GM19372 (cell line): ENCODE data around the gene LRP10.
"Not testable (repeated sequence)": the region's sequence is repeated elsewhere in the genome, so short reads cannot be mapped to it uniquely, and the experiment has no call there.

Source experiments
- ATAC-seq: cut with Tn5 transposase; IDR thresholded peaks from one replicate; pipeline ENCODE4 v1.9.1; 2021; ENCODE audit warnings: mild to moderate bottlenecking, low read depth, moderate library complexity; ENCODE audit not compliant: unreplicated experiment

LRP10 gene

DNA sequence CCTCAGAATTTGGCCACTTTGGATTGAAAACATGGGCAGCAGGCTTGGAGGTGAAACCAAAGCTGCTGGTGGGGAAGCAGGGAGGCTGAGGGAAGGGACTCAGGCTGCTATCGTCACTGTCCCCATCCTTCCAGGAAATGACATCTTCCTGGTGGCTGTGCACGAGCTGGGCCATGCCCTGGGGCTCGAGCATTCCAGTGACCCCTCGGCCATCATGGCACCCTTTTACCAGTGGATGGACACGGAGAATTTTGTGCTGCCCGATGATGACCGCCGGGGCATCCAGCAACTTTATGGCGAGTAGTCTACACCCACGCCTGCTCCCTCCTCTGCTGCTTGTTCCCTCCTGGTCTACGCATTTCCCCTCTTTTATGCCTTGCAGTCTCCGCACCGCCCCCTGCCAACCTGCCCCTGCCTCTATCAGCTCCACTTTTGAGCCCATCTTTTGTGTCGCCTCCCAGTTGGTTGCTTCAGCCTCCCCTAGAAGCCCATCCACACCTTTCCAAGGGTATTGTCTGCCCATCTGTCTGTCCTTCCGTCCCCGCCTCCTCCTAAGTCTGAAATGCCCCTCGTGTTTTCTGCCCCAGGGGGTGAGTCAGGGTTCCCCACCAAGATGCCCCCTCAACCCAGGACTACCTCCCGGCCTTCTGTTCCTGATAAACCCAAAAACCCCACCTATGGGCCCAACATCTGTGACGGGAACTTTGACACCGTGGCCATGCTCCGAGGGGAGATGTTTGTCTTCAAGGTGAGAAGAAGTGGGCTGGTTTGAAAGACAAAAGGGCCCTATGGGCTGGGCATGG, 28.2 kb upstream of the LRP10 start:
- no peak for ATAC-seq

DNA sequence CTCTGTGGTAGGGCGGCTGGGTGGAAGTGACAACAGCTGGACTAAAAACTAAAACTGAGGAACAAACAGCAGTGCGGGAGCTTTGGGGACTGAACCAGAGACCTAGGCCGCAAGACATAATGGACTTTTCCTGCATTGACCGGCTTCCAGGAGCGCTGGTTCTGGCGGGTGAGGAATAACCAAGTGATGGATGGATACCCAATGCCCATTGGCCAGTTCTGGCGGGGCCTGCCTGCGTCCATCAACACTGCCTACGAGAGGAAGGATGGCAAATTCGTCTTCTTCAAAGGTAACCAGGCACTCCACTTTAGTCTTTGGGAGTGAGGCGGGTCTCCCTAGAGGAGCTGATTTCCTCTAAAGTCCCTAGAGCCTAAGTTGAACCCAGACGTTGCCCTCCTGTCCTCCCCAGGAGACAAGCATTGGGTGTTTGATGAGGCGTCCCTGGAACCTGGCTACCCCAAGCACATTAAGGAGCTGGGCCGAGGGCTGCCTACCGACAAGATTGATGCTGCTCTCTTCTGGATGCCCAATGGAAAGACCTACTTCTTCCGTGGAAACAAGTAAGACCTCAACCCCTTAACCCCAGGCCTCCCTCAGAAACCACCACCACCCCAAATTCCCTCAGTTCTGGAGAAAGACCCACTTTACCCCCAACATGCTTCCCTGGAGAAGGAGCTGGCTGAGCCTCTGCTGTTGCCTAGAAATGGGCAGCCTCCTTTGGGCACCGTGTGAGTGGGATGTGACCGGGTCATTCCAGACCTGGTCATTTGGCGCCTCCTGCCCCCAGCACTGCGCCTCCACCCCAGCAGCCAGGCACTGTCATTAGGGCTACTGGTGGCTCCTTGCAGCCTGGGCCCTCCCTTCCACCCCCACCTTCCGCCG, 27.1 kb upstream of the LRP10 start:
- no peak for ATAC-seq

DNA sequence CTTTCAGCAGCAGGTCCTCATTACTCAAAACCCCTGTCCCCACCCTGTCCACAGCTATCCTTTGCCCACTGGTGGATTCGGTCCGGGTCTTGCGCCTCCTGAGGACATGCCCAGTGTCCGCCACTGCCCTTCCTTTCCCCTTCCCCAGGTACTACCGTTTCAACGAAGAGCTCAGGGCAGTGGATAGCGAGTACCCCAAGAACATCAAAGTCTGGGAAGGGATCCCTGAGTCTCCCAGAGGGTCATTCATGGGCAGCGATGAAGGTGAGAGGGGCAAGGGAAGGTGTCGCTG, 26.5 kb upstream of the LRP10 start:
- no peak for ATAC-seq

- no peak for ATAC-seq
These were observed 25.5 kb upstream of the LRP10 start for GRCh38 chr14:22845821-22846625.

- ATAC-seq = no peak
These were observed 24.7 kb upstream of the LRP10 start for GRCh38 chr14:22846811-22847307.

GRCh38 chr14:22847661-22848341, 23.7 kb upstream of the LRP10 start:
- no peak for ATAC-seq

- no peak for ATAC-seq
These were observed 23.0 kb upstream of the LRP10 start for GRCh38 chr14:22848351-22849164.

DNA sequence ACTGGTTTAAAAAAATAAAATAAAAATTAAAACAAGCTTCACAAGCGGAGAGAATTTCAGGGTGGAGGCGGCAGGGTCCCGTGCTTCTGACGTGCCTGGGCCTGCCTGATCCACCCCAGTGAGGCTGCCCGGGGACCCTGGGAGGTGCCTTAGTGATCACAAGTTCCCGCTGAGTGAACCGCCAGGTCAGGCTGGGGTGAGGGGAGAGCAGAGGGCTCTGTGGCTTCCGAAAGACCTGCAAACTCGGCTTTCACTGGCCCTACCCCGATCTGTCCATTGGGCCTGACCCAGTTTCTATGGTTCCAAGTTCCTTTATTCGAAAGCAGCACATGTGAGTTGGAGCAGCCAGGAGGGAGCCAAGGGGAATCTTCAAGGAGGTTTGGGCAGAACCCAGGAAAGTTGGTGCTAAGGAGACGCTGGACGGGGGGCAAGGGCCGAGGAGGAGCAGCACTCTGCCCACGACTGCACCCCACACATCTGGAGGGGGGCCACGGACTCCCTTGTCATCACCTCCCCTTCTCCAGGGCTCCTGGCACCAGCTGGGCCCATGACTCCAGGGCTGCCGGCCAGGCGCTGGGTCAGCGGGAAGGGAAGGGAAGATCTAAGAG, 22.2 kb upstream of the LRP10 start:
- ATAC-seq = no peak

GRCh38 chr14:22850944-22851764, 20.4 kb upstream of the LRP10 start:
- no peak for ATAC-seq

- not testable (repeated sequence) for ATAC-seq
These were observed 19.4 kb upstream of the LRP10 start for GRCh38 chr14:22852178-22852577.

DNA sequence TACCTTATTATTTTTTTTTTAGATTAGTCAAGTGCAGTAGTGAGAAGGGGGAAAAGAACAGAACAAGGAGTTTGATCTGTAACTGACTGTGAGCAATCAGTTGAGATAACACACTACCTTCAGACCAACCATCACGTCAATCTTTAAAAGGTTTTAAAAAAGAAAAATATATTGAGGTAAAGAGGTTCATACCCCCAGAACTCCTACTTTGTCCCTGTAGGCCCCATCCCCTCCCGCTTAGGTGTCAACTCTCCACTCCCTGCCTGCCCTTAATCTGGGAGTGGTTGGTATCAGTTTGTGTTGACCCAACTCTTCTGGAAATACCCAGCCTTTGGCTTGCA, 19.0 kb upstream of the LRP10 start:
- ATAC-seq = no peak

- peak; percentile 75 for ATAC-seq
These were observed 18.4 kb upstream of the LRP10 start for GRCh38 chr14:22852940-22853767.

- ATAC-seq = not testable (repeated sequence)
These were observed 17.2 kb upstream of the LRP10 start for GRCh38 chr14:22854296-22854695.

DNA sequence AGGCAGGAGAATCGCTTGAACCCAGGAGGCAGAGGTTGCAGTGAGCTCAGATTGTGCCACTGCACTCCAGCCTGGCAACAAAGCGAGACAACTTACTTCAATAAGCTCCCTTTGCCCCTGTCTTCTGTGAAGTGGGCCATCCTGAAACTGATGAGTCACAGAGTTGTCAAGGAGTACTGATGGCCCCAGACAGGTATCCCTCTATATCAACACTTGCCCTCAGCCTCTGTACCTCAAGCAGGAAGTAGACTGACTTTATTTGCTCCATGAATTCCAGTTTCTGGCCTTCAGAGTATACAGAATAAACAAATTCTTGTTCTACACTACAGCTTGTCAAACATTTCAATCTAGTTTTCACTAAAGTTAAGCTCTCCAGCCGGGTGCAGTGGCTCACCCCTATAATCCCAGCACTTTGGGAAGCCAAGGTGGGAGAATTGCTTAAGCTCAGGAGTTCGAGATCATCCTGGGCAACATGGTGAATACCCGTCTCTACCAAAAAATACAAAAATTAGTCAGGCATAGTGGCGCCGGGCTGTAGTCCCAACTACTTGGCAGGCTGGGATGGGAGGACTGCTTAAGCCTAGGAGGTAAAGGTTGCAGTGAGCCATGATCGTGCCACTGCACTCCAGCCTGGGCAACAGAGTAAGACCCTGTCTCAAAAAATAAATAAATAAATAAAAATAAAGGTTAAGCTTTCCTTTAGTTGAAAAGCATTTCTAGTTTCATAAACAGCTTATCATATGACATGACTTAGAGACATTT, 16.4 kb upstream of the LRP10 start:
- ATAC-seq = no peak

DNA sequence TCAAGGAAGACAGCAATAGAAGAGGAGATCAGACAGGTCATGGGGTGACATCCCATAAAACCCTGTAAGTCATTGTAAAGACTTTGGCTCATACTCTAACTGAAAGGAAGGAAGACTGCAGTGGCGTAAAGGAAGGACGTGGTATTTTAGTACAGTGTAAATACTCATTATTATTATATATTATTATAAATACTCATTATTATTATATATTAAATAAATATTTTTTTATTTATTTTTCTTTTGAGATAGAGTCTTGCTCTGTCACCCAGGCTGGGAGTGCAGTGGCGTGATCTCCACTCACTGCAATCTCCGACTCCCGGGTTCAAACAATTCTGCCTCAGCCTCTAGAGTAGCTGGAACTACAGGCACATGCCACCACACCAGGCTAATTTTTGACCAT, 15.1 kb upstream of the LRP10 start:
- no peak for ATAC-seq

DNA sequence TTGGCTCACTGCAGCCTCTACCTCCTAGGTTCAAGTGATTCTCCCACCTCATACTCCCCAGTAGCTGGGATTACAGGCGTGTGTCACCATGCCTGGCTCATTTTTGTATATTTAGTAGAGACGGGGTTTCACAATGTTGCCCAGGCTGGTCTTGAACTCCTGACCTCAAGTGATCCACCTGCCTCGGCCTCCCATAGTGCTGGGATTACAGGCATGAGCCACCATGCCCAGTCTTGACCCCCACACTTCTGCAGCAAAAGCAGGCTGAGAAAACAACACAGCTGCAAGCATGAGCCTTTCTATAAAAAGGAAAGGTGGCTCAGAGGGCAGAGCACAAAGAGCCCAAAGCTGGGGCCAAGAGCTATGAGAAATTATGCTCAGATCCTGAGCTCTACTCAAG, 11.2 kb upstream of the LRP10 start:
- not testable (repeated sequence) for ATAC-seq

- ATAC-seq = no peak
These were observed 9.9 kb upstream of the LRP10 start for GRCh38 chr14:22861651-22862050.
